ENCODE results near the gene SGK1.
"Not testable (repeated sequence)": the region's sequence is repeated elsewhere in the genome, so short reads cannot be mapped to it uniquely, and the experiment has no call there.

Gene SGK1

GRCh38 chr6:134299236-134299635 is 18.7 kb downstream of the SGK1 start:
- no peak for DNase-seq

- no peak for DNase-seq
Measured at GRCh38 chr6:134296762-134297161, 21.1 kb downstream of the SGK1 start.

GRCh38 chr6:134295953-134296553 is 21.9 kb downstream of the SGK1 start:
- peak; percentile 96 to 97 for DNase-seq

- DNase-seq = no peak
Measured at GRCh38 chr6:134293659-134294161, 24.2 kb downstream of the SGK1 start.

- DNase-seq = no peak
Measured at GRCh38 chr6:134291156-134291555, 26.8 kb downstream of the SGK1 start.

- DNase-seq = no peak
Measured at GRCh38 chr6:134289204-134289575, 28.7 kb downstream of the SGK1 start.

GRCh38 chr6:134288538-134289203 is 29.2 kb downstream of the SGK1 start:
- peak; percentile 90 to 95 for DNase-seq

- DNase-seq = peak; percentile 55 to 61
Measured at GRCh38 chr6:134287859-134288537, 29.9 kb downstream of the SGK1 start.

GRCh38 chr6:134282816-134283215 is 35.1 kb downstream of the SGK1 start:
- no peak for DNase-seq

GRCh38 chr6:134281388-134281787 is 36.5 kb downstream of the SGK1 start:
- DNase-seq = no peak

GRCh38 chr6:134278000-134278399 is 39.9 kb downstream of the SGK1 start:
- no peak for DNase-seq

- peak in 1 of 2 donors; percentile 33 for DNase-seq
Measured at GRCh38 chr6:134276891-134277377, 41.0 kb downstream of the SGK1 start.

- no peak for DNase-seq
Measured at GRCh38 chr6:134272374-134272773, 45.5 kb downstream of the SGK1 start.

GRCh38 chr6:134267917-134268361 is 50.0 kb downstream of the SGK1 start:
- no peak for DNase-seq

GRCh38 chr6:134266776-134267175 is 51.1 kb downstream of the SGK1 start:
- no peak for DNase-seq

- no peak for DNase-seq
Measured at GRCh38 chr6:134261766-134262165, 56.1 kb downstream of the SGK1 start.

- no peak for DNase-seq
Measured at GRCh38 chr6:134258849-134259306, 59.0 kb downstream of the SGK1 start.

- DNase-seq = no peak
Measured at GRCh38 chr6:134257516-134257915, 60.4 kb downstream of the SGK1 start.

- DNase-seq = no peak
Measured at GRCh38 chr6:134256862-134257261, 61.0 kb downstream of the SGK1 start.

- DNase-seq = not testable (repeated sequence)
Measured at GRCh38 chr6:134255280-134255679, 62.6 kb downstream of the SGK1 start.

GRCh38 chr6:134254118-134254517 is 63.8 kb downstream of the SGK1 start:
- DNase-seq = no peak

GRCh38 chr6:134253681-134254080 is 64.2 kb downstream of the SGK1 start:
- DNase-seq = no peak

- DNase-seq = no peak
Measured at GRCh38 chr6:134251320-134251719, 66.6 kb downstream of the SGK1 start.

Measured in inflammatory macrophage (primary cell).